C4-2B (cell line): ENCODE measurements around the gene GCNT2.

ENCODE experiments used
- CTCF ChIP-seq: fragments of 450-650 bp; conservative IDR thresholded peaks from 2 replicates; pipeline ENCODE4 v1.5.1; 2017; ENCODE audit warnings: mild to moderate bottlenecking
- ZFX ChIP-seq: fragments of 450-650 bp; IDR thresholded peaks from 2 replicates; pipeline ENCODE4 v1.6.1; 2017

- TF ChIP-seq CTCF (no peak), ZFX (no peak)
These were observed 36.2 kb upstream of the GCNT2 start for GRCh38 chr6:10484912-10485311.
